HCT116 (cell line): ENCODE results near the gene NFIX. TPM values are rescaled to one million over a fixed set of nuclear protein-coding genes. Genes with fewer than 3 reads are reported as not detected.

Experiments
- ATAC-seq: fragments of 200-7000 bp; cut with Tn5 transposase; 2 replicates; pipeline ENCODE4 v1.9.1; 2020; ENCODE audit warnings: mild to moderate bottlenecking, moderate library complexity
- BruUV-seq: library from RNA; stranded (reverse); fragments of 400-500 nt; replicated peaks from 2 replicates; lab custom pipeline; 2021; lab: Mats Ljungman, UMichigan
- CTCF ChIA-PET: fragments of 300-600 bp; sonication (Branson Sonifier 250); formaldehyde crosslinking; loops from one replicate; lab custom pipeline; 2021; ENCODE audit warnings: antibody characterized with exemption; lab: Charles Lee
- POLR2A ChIA-PET: fragments of 300-600, 350-600 bp; sonication (Branson Sonifier 250); formaldehyde crosslinking; loops from one replicate; lab custom pipeline; 2021; ENCODE audit warnings: antibody characterized with exemption; lab: Charles Lee
- RAD21 ChIA-PET, 2 experiments: fragments of 300-600 bp; sonication (Branson Sonifier 250); formaldehyde crosslinking; loops; one replicate each; lab custom pipeline; 2023; ENCODE audit warnings: low total read pairs in 2 of 2; ENCODE audit not compliant: uncharacterized antibody in 2 of 2, unreplicated experiment in 2 of 2, low non-redundant PET in 1 of 2; lab: Charles Lee
- DNase-seq: peaks from one replicate; pipeline ENCODE4 v3.0.0-alpha.2; 2010; ENCODE audit warnings: low read depth, low spot score
- H2AFZ ChIP-seq: fragments of 200-600 bp; shearing (Covaris generic), sonication (generic); 2 replicates; pipeline ENCODE4 v1.6.1; 2017; ENCODE audit warnings: low read depth, mixed run types, mixed read lengths, antibody characterized with exemption, low read length; ENCODE audit not compliant: poor library complexity, severe bottlenecking
- H3K27ac ChIP-seq: 2 replicates; pipeline ENCODE4 v1.5.1; 2012; ENCODE audit warnings: low read depth, low read length
- H3K27me3 ChIP-seq: fragments of 200-600 bp; sonication (generic); 2 replicates; pipeline ENCODE4 v1.6.1; 2016; ENCODE audit warnings: mixed run types, low read length, mixed read lengths; ENCODE audit not compliant: insufficient read depth
- H3K36me3 ChIP-seq, 2 experiments: fragments of 200-500 bp in 1 of 2; fragments of 200-600 bp in 1 of 2; sonication (Bioruptor generic) in 1 of 2; sonication (generic) in 1 of 2; 2 replicates each; pipeline versions ENCODE4 v1.5.1 to v1.6.1; 2014 to 2016; ENCODE audit warnings: low read length in 2 of 2, inconsistent platforms in 1 of 2, mixed read lengths in 1 of 2, mixed run types in 1 of 2; ENCODE audit not compliant: insufficient read depth in 2 of 2, control insufficient read depth in 1 of 2
- H3K4me1 ChIP-seq, 2 experiments: fragments of 200-600 bp in 1 of 2; sonication (generic) in 1 of 2; 2 replicates each; pipeline versions ENCODE4 v1.5.1 to v1.6.1; 2012 to 2017; ENCODE audit warnings: low read length in 2 of 2, inconsistent platforms in 1 of 2, mild to moderate bottlenecking in 1 of 2, mixed read lengths in 1 of 2, mixed run types in 1 of 2, moderate library complexity in 1 of 2; ENCODE audit not compliant: insufficient read depth in 2 of 2, control insufficient read depth in 1 of 2
- H3K4me2 ChIP-seq: fragments of 200-600 bp; sonication (generic); 2 replicates; pipeline ENCODE4 v1.6.1; 2017; ENCODE audit warnings: mixed run types, low read length, mixed read lengths
- H3K4me3 ChIP-seq, 2 experiments: fragments of 200-600 bp in 1 of 2; sonication (generic) in 1 of 2; replicated peaks in 1 of 2; 2 replicates each; pipeline ENCODE4 v1.5.1; 2011 to 2016; ENCODE audit warnings: low read length in 2 of 2, control low read depth in 1 of 2, low read depth in 1 of 2, mild to moderate bottlenecking in 1 of 2, mixed read lengths in 1 of 2, mixed run types in 1 of 2
- H3K79me2 ChIP-seq: fragments of 200-600 bp; sonication (generic); 2 replicates; pipeline ENCODE4 v1.6.1; 2017; ENCODE audit warnings: mild to moderate bottlenecking, mixed run types, low read length, moderate library complexity, mixed read lengths; ENCODE audit not compliant: insufficient read depth
- H3K9ac ChIP-seq: fragments of 200-600 bp; sonication (generic); 2 replicates; pipeline ENCODE4 v1.6.1; 2016; ENCODE audit warnings: low read length, mixed read lengths
- H3K9me2 ChIP-seq: fragments of 200-600 bp; sonication (generic), shearing (Covaris generic); 2 replicates; pipeline ENCODE4 v1.6.1; 2017; ENCODE audit warnings: mixed run types, mild to moderate bottlenecking, moderate library complexity; ENCODE audit not compliant: insufficient read depth
- H3K9me3 ChIP-seq, 2 experiments: fragments of 200-500 bp in 1 of 2; fragments of 200-600 bp in 1 of 2; sonication (Bioruptor generic) in 1 of 2; sonication (generic) in 1 of 2; 2 replicates each; pipeline ENCODE4 v1.6.1; 2014 to 2017; ENCODE audit warnings: low read length in 2 of 2, mixed read lengths in 2 of 2, inconsistent platforms in 1 of 2, low read depth in 1 of 2, mild to moderate bottlenecking in 1 of 2, mixed run types in 1 of 2, moderate library complexity in 1 of 2; ENCODE audit not compliant: control insufficient read depth in 1 of 2, insufficient read depth in 1 of 2
- H4K20me1 ChIP-seq: fragments of 200-600 bp; sonication (generic), shearing (Covaris generic); 2 replicates; pipeline ENCODE4 v1.6.1; 2017; ENCODE audit warnings: mixed run types, mild to moderate bottlenecking, moderate library complexity; ENCODE audit not compliant: insufficient read depth
- ATF3 ChIP-seq: IDR thresholded peaks from 2 replicates; pipeline ENCODE4 v1.6.1; 2012
- CBX3 ChIP-seq: IDR thresholded peaks from 2 replicates; pipeline ENCODE4 v1.6.1; 2012; ENCODE audit warnings: low read depth
- CEBPB ChIP-seq: IDR thresholded peaks from 2 replicates; pipeline ENCODE4 v1.6.1; 2012; ENCODE audit warnings: low read depth
- EGR1 ChIP-seq: IDR thresholded peaks from 2 replicates; pipeline ENCODE4 v1.6.1; 2012; ENCODE audit warnings: low read depth
- ELF1 ChIP-seq: IDR thresholded peaks from 2 replicates; pipeline ENCODE4 v1.6.1; 2012; ENCODE audit warnings: low read depth, borderline replicate concordance
- EZH2 ChIP-seq: fragments of 200-600 bp; sonication (generic); IDR thresholded peaks from 2 replicates; pipeline ENCODE4 v1.6.1; 2017; ENCODE audit warnings: antibody characterized with exemption, mixed run types
- EZH2phosphoT487 ChIP-seq: fragments of 200-600 bp; IDR thresholded peaks from 2 replicates; pipeline ENCODE4 v1.6.1; 2018; ENCODE audit warnings: antibody characterized with exemption, borderline replicate concordance
- FOSL1 ChIP-seq: IDR thresholded peaks from 2 replicates; pipeline ENCODE4 v1.6.1; 2012; ENCODE audit warnings: low read depth
- JUND ChIP-seq: IDR thresholded peaks from 2 replicates; pipeline ENCODE4 v1.6.1; 2012
- MAX ChIP-seq: IDR thresholded peaks from 2 replicates; pipeline ENCODE4 v1.6.1; 2012
- POLR2A ChIP-seq: IDR thresholded peaks from 2 replicates; pipeline ENCODE4 v1.7.0; 2011; ENCODE audit warnings: borderline replicate concordance; ENCODE audit not compliant: insufficient read depth, insufficient read length; ENCODE audit errors: extremely low read depth
- POLR2AphosphoS5 ChIP-seq: IDR thresholded peaks from 2 replicates; pipeline ENCODE4 v1.6.1; 2011; ENCODE audit warnings: mild to moderate bottlenecking, low read depth, low read length, moderate library complexity
- SP1 ChIP-seq: IDR thresholded peaks from 2 replicates; pipeline ENCODE4 v1.6.1; 2012; ENCODE audit warnings: low read depth
- YY1 ChIP-seq: IDR thresholded peaks from 2 replicates; pipeline ENCODE4 v1.6.1; 2011; ENCODE audit warnings: low read length, low read depth, moderate library complexity, mild to moderate bottlenecking; ENCODE audit not compliant: insufficient replicate concordance; ENCODE audit errors: extremely low read depth
- intact Hi-C: fragments of 100-400 bp; cut with micrococcal nuclease; formaldehyde crosslinking; loops from 2 replicates; pipeline ENCODE4 v1.10.0; 2022
- total RNA-seq: library from RNA; stranded (reverse); gene quantifications from one replicate; pipeline ENCODE4 v1.2.1, GENCODE V29; 2021; ENCODE audit not compliant: unreplicated experiment

NFIX gene
- total RNA-seq, 1 experiment from 2014 or later: 34.8 TPM

GRCh38 chr19:13110099-13110610 lies 114.9 kb downstream of the NFIX start:
- Histone ChIP-seq H3K9me2 (no peaks in the 10 kb centered on the region), H3K27me3 (no peaks in the 10 kb centered on the region), H3K4me2 (no peak overlapping the region), H3K79me2 (peaks cover 18% of the 10 kb centered on the region), H3K9ac (no peak overlapping the region), H3K4me3 (no peak overlapping the region), H3K9me3 (no peaks in the 10 kb centered on the region), H4K20me1 (no peaks in the 10 kb centered on the region), H3K36me3 (peaks cover 8 to 35% of the 10 kb centered on the region in 2 experiments; a peak in 3 of 4 replicates), H3K27ac (no peak overlapping the region), H2AFZ (no peak overlapping the region), H3K4me1 (peaks cover 3 to 4% of the 10 kb centered on the region in 2 experiments; a peak in 3 of 4 replicates)
- ChIA-PET CTCF (no interaction called here), POLR2A (no interaction called here), RAD21 (no interaction called here)
- DNase-seq: no peak
- TF ChIP-seq ELF1 (no peak), EZH2 (no peak), JUND (no peak), EZH2phosphoT487 (no peak), CEBPB (no peak), ATF3 (no peak), CBX3 (no peak), FOSL1 (no peak), SP1 (no peak), EGR1 (no peak), MAX (no peak), YY1 (no peak), POLR2AphosphoS5 (no peak), POLR2A (no peak)
- no TSS peak for BruUV-seq
- ATAC-seq: no peak
- intact Hi-C loops: no loop called here
